Neural progenitor cell (in vitro differentiated cells): ENCODE results near the gene DPM1.

ENCODE experiments used
- EZH2 ChIP-seq: fragments of 200-600 bp; sonication (generic); IDR thresholded peaks from 2 replicates; pipeline ENCODE4 v1.6.1; 2017; ENCODE audit warnings: antibody characterized with exemption, mild to moderate bottlenecking, moderate library complexity
- EZH2phosphoT487 ChIP-seq: fragments of 200-600 bp; sonication (generic); IDR thresholded peaks from 2 replicates; pipeline ENCODE4 v1.6.1; 2017; ENCODE audit warnings: antibody characterized with exemption
- TF ChIP-seq, protein P1 (sequence below): fragments of 200-600 bp; sonication (generic); IDR thresholded peaks from 2 replicates; pipeline ENCODE4 v1.5.1; 2017; ENCODE audit warnings: antibody characterized with exemption, mild to moderate bottlenecking

DNA sequence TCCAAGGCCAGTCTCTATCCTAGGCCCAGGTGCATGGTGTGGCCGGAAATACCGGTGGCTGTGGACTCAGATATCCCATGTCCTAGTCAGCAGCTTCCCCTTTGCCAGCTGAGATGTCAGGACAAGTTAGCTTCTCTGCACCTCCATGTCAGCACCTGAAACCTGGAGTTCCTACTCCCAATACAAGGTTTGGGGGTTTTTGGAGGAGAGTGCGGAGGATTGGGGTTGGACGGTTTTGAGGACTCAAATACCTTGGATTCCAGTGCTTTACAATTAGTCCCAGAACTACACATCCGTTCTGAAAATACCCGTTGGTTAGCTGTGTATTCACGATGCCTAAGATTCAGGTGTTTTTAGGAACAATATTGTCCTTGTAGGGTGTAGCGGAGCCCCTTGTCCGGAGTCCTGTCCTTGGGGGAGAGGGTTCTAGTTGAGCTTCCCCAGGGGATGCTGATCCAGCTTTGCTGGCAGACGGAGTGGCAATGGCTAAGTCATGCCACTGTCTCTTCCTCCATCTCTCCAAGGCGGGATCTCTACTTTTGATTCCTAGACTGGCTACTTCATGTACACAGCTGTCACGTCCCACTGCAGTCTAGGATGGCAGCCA is 72.0 kb downstream of the DPM1 start:
- TF ChIP-seq, protein P1, sequence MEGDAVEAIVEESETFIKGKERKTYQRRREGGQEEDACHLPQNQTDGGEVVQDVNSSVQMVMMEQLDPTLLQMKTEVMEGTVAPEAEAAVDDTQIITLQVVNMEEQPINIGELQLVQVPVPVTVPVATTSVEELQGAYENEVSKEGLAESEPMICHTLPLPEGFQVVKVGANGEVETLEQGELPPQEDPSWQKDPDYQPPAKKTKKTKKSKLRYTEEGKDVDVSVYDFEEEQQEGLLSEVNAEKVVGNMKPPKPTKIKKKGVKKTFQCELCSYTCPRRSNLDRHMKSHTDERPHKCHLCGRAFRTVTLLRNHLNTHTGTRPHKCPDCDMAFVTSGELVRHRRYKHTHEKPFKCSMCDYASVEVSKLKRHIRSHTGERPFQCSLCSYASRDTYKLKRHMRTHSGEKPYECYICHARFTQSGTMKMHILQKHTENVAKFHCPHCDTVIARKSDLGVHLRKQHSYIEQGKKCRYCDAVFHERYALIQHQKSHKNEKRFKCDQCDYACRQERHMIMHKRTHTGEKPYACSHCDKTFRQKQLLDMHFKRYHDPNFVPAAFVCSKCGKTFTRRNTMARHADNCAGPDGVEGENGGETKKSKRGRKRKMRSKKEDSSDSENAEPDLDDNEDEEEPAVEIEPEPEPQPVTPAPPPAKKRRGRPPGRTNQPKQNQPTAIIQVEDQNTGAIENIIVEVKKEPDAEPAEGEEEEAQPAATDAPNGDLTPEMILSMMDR: no peak
- no peak for TF ChIP-seq EZH2
- no peak for TF ChIP-seq EZH2phosphoT487
